DOHH2 (cell line): Measurements from ENCODE around the gene UGT1A3.

Source experiments
- EZH2phosphoT487 ChIP-seq: fragments of 200-600 bp; sonication (generic); IDR thresholded peaks from 2 replicates; pipeline ENCODE4 v1.6.1; 2017; ENCODE audit warnings: borderline replicate concordance, mild to moderate bottlenecking, antibody characterized with exemption, low read length, moderate library complexity, mixed read lengths
- TF ChIP-seq, protein P1 (sequence below): fragments of 200-600 bp; sonication (generic); IDR thresholded peaks from one replicate; pipeline ENCODE4 v1.5.1; 2014; ENCODE audit warnings: antibody characterized with exemption, mild to moderate bottlenecking, low read depth, low read length; ENCODE audit not compliant: poor library complexity, severe bottlenecking

GRCh38 chr2:233821709-233822100, 92.9 kb downstream of the UGT1A3 start:
- TF ChIP-seq, protein P1, sequence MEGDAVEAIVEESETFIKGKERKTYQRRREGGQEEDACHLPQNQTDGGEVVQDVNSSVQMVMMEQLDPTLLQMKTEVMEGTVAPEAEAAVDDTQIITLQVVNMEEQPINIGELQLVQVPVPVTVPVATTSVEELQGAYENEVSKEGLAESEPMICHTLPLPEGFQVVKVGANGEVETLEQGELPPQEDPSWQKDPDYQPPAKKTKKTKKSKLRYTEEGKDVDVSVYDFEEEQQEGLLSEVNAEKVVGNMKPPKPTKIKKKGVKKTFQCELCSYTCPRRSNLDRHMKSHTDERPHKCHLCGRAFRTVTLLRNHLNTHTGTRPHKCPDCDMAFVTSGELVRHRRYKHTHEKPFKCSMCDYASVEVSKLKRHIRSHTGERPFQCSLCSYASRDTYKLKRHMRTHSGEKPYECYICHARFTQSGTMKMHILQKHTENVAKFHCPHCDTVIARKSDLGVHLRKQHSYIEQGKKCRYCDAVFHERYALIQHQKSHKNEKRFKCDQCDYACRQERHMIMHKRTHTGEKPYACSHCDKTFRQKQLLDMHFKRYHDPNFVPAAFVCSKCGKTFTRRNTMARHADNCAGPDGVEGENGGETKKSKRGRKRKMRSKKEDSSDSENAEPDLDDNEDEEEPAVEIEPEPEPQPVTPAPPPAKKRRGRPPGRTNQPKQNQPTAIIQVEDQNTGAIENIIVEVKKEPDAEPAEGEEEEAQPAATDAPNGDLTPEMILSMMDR = no peak
- no peak for TF ChIP-seq EZH2phosphoT487
